GM12892 (cell line): ENCODE data around the gene MSL3B.

ENCODE experiments used
- DNase-seq: peaks from one replicate; pipeline ENCODE4 v3.0.0; 2011; ENCODE audit not compliant: insufficient read length
- FAIRE-seq: peaks from 2 replicates; lab custom pipeline; 2011; peaks lifted over from hg19 to GRCh38; lab: Jason Lieb, UNC
- POLR2A ChIP-seq: IDR thresholded peaks from 2 replicates; pipeline ENCODE4 v1.6.1; 2011; ENCODE audit warnings: low read depth, low read length, control low read depth
- POLR2AphosphoS5 ChIP-seq: IDR thresholded peaks from 2 replicates; pipeline ENCODE4 v1.6.1; 2011; ENCODE audit warnings: low read depth, low read length, control low read depth
- TAF1 ChIP-seq: IDR thresholded peaks from 2 replicates; pipeline ENCODE4 v1.6.1; 2011; ENCODE audit warnings: low read depth, mild to moderate bottlenecking, control low read depth, low read length, borderline replicate concordance

The MSL3B gene

GRCh38 chr2:233851169-233851568, 17.0 kb downstream of the MSL3B start:
- FAIRE-seq (no peak), DNase-seq (no peak)
- no peak for TF ChIP-seq POLR2AphosphoS5
- no peak for TF ChIP-seq POLR2A
- no peak for TF ChIP-seq TAF1

GRCh38 chr2:233850745-233851144, 17.4 kb downstream of the MSL3B start:
- no peak for FAIRE-seq
- TF ChIP-seq TAF1 (no peak), POLR2AphosphoS5 (no peak), POLR2A (no peak)
- no peak for DNase-seq

- no peak for FAIRE-seq
- no peak for DNase-seq
- TF ChIP-seq POLR2A, result no peak
- no peak for TF ChIP-seq POLR2AphosphoS5
- TF ChIP-seq TAF1, result no peak
Measured at GRCh38 chr2:233849607-233850271, 18.4 kb downstream of the MSL3B start.

- no peak for FAIRE-seq
- TF ChIP-seq POLR2A (no peak), POLR2AphosphoS5 (no peak)
- DNase-seq, result no peak
Measured at GRCh38 chr2:233848276-233848675, 19.9 kb downstream of the MSL3B start.

GRCh38 chr2:233847248-233847898, 20.8 kb downstream of the MSL3B start:
- DNase-seq (no peak), FAIRE-seq (no peak)
- no peak for TF ChIP-seq POLR2AphosphoS5
- no peak for TF ChIP-seq TAF1
- TF ChIP-seq POLR2A, result no peak

GRCh38 chr2:233846387-233847247, 21.6 kb downstream of the MSL3B start:
- TF ChIP-seq TAF1 (no peak), POLR2AphosphoS5 (no peak), POLR2A (no peak)
- FAIRE-seq (no peak), DNase-seq (no peak)

GRCh38 chr2:233845301-233846060, 22.7 kb downstream of the MSL3B start:
- DNase-seq (no peak), FAIRE-seq (no peak)

GRCh38 chr2:233844836-233845235, 23.4 kb downstream of the MSL3B start:
- no peak for DNase-seq
- no peak for FAIRE-seq
- TF ChIP-seq POLR2AphosphoS5 (no peak), POLR2A (no peak), TAF1 (no peak)

More at GRCh38 chr2:233845301-233846060, 22.7 kb downstream of the MSL3B start:
- TF ChIP-seq TAF1 (no peak), POLR2AphosphoS5 (no peak), POLR2A (no peak)

- no peak for FAIRE-seq
- no peak for DNase-seq
- TF ChIP-seq TAF1 (no peak), POLR2AphosphoS5 (no peak), POLR2A (no peak)
Measured at GRCh38 chr2:233844064-233844807, 23.9 kb downstream of the MSL3B start.

GRCh38 chr2:233841183-233841582, 27.0 kb downstream of the MSL3B start:
- TF ChIP-seq POLR2AphosphoS5 (no peak), TAF1 (no peak), POLR2A (no peak)
- FAIRE-seq (no peak), DNase-seq (no peak)
